Measurements from ENCODE around the gene OR52H1.

Gene OR52H1

DNA sequence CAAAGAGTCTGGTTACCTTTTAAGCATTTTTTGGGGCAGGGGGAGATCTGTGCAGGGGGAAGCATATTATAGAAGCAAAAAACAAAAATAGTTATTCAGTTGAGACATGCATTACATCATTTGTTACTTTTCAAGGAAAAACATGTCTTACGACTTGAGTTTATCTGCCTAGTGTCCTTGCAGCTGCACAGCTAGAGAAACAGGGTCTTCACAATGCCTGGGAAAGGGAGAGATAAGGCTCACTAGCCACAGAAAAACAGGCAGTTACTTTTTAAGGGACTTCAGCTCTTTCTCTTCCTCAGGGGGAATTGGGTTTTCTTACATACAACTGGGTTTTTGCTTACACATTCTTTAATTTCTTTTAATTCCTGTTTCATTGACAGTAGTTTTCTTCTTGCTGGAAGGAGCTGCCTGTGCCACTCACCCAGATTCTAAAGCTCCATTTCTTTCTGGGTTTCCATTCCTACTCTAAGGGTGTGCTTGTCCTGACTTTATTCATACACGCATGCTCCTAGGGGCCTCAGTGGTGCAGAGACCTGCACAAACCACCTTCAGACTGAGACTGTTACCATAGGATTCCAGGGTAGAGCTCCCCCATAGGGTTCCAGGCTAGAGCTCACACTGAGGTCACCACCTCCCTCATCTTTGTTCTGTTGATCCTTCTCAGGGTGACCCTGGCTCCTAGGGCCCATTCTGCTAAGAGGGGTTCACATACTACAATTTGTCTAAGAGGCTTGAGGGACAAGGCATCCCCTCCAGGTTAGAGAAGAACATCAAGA is 17.1 kb downstream of the OR52H1 start:
- no peak for DNase-seq

DNA sequence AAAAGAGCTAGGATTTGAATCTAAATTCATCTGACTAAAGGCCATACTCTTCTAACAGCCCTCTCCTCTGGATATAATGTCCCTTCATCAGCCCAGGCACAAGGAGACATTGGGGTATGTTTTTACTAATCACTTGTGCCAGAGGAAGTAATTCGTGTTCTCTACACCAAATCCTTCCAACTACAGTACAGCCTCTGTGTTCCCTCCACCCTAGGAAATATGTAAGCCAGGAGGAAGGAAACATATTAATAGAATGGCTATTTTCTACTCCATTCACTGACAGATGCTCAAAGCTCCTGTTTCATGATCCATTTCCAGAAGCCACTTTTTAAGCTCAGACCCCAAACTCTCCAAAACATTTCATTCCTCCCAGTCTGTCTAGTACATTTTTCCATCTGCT is 19.8 kb downstream of the OR52H1 start:
- DNase-seq: no peak

DNA sequence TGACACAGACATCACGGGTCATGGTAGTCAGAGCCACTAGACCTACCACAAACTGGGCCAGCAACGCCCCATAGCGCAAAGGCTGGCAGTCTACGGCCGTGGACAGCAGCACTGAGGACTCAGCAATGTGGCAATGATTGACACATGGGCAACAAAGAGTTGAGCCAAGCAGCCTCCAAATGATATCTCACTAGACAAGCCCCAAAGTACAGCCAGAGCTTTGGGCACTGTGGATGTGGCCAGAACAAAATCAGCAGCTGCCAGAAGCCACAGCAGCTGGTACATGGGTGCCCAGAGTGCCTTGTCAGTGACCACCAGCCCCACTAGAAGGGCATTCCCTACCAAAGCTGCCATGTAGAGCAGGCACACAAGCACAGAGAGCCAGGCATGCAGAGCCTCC is 20.6 kb downstream of the OR52H1 start:
- DNase-seq: no peak

DNA sequence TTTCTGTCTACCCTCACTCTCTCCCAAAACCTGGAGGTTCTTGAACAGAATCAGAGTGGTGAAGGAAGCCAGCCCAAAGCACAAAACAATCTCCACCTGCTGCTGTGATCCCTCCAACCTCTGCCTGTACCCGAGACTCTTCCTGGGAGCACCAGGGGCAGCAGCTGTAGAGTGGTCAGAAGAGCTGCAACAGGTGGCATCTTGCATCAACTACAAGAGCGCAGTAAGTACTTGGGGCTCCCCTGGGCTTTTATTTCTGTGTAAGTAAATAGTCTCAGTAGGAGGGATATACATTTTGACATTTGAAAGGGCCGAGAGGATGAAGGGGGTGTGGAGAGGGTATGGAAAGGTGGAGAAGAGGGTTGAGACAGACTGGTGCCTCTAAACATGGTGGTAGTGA is 23.6 kb downstream of the OR52H1 start:
- no peak for DNase-seq

DNA sequence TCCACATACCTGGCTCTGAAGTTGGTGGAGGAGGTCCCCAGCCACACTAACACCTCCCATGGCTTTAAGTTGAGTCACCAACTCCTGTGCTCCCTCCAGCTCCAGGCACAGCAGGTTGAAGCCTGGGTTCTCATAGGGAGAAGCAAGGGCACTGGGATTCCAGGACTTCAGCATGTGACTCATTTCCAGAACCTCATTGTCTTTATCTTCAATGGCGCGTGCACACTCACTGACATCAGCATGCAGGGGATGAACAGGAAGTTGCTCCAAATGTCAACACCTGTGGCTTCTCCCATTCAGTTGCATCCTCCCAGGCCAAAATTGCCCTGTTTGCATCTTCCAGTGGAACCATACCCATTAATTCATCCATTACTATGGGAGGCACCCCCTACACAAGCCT is 26.0 kb downstream of the OR52H1 start:
- DNase-seq: no peak

DNA sequence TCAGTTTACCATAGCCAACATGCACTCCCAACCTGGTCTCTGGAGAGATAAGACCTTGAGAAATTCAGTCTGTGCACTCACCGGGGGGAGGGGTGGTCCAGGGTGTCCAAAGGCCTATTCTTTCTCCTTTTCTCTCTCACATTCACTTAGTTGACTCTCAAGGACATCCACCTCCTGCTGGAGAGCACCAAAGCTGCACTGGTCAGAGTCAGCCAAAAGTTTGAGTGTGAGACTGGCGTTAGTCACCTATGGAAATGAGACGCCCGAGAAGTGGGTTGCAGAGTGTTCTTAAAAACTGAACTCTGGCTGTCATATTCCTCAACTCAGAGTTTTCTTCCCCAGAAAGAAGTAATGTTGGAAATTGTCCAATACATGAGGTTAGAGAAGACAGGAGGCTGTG is 26.8 kb downstream of the OR52H1 start:
- no peak for DNase-seq

DNA sequence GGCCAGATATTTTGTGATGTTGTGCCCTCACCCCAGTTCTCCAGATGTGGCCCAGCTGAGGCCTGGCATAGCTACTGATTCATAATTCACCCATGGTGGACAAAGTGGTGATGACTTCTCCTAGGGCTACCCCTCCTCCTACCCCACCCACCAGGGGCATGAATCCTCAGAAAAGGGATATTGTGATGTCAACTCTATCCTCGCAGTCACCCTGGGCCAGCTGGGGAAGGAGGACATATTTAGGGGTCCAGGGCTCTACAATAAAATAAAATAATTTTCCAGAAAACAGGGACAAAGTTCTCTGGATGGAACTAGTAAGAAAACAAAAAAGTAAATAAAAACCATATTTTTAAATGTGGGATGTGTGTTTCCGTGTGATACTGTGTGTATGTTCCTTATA is 31.7 kb downstream of the OR52H1 start, which contains the start of gene UBQLNL:
UBQLNL (minus strand) TSS at position 101 of the 400 bp plus-strand sequence. CDS start 258 bp downstream, outside the sequence.
- DNase-seq: no peak

DNA sequence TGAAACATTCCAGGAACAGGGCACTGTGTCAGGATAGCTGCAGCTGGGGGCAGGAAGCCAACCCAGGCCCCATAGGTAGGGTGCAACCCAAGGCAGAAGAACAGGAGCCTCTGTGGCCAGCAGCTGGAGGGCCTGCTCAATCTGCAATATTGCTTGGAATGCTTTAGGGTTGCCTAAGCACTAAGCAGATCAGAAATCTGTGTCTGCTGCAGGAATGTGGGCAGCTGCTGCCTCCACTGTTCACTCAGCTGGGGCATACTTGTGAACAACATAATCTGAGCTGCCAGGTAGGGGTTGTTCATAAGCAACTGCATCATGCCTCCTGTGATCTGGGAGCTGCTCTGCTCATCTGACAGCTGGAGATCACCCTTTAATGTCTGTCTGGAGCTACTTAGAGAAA is 33.5 kb downstream of the OR52H1 start:
- no peak for DNase-seq

DNA sequence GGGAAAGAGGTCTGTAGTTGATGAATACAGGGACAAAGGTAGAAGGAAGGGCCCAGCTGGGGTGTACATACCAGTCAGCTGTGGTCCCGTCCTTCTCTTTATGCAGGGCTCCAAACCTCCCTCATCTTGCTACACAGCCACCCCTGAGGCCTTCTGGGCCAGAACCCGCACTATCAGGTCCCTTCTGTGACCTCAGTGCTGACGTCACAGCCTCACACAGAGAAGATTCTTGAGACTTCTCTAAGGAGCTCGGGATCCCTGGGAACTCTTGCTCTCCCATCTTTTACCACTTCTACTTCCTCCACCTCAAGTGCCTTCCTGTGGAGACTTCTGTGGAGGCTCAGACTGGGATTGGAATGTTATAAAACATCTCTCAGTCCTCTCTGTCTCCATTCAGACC is 38.5 kb downstream of the OR52H1 start, which contains the start of gene UBQLN3:
UBQLN3 (minus strand) TSS at position 155 of the 400 bp plus-strand sequence. CDS start 399 bp downstream, outside the sequence.
- no peak for DNase-seq

DNA sequence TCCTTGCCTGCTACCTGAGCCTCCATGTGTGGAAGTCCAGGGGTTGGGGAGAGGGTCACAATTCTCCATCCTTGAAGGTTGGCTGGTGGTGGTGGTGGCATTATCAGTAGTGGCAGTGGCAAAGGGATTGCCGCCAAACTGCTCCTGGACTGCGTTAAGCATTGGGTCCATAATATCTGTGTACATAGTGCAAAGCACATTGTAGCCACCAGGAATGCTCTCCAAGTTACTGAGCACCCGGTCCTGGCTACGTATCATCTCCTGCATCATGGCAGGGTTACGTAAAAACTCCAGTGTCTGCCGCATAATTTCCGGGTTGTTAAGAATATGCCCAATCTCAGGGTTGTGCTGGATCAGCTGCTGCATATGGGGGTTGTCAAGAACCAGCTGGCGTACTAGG is 39.7 kb downstream of the OR52H1 start:
- DNase-seq: no peak

DNA sequence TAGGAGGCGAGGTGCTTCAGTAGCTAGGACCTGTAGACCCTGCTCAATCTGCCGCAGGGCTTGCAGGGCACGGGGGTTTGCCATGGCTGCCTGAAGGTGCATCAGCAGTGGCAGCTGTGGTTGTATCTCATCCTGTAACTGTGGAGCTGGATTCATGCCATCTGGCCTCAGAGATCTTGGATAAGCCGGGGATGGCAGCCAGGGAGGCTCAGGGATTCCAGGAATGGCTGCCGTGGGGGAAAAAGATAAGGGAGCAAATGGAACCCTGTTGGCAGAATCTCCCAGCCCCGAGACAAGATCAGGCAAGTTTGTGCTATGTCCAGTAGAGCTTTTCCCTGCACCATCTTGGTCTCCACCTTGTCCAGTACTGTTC is 40.4 kb downstream of the OR52H1 start:
- peak; percentile 88 for DNase-seq

DNA sequence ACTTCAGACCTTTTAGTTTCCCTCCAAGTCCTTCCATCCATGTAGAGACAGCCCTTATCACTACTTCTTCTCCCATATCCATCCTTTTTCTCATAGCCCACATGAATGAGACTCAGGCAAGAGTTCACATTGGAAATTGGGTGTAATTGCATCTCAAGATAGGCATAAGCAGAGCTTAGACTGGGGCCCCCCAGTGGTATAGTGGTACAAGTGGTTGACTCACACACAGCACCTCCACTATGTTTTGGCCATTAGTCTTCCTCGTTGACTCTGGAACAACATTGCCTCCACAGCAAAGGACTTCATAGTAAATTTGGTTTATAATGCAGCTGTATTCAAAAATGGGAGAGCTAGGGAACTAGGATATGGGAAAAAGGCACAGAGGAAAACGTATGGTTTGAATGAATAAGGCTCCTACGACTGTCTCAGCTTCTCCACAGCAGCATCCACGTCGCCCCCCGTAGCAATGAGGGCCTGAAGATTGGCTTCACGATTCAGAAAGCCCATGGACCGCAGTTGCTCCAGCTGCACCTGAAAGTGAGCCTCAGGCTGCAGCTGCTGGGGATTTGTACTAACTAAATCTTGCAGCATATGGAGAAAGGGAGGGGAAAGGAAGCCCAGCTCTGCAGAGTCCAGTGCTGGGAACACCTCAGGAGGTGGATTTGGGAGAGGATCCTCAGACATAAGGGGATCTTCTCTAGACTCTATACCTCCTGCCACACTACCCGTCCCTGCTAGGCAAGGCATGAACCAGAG is 41.0 kb downstream of the OR52H1 start:
- DNase-seq: peak; percentile 90

DNA sequence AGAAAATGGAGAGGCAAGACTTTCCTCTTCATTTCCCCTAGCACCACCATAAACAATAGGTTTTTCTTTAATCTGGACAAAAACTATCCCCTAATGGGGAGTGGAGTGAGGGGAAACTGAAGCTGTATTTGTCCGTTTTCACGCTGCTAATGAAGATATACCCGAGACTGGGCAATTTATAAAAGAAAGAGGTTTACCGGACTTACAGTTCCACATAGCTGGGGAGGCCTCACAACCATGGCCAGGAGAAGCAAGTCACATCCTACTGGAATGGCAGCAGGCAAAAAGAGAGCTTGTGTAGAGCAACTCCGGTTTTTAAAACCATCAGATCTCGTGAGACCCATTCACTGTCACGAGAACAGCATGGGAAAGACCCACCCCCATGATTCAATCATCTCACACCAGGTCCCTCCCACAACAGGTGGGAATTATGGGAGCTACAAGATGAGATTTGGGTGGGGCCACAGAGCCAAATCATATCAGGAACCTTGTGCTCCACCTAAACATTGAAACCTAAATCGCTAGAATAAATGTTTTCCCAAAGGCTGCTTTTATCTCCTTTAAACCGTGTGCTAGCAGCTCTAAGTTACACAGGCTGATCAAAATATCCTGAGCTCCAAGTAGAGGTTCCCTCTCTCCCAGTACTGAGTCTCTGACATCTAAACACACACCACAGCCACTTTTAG is 42.8 kb downstream of the OR52H1 start:
- no peak for DNase-seq

DNA sequence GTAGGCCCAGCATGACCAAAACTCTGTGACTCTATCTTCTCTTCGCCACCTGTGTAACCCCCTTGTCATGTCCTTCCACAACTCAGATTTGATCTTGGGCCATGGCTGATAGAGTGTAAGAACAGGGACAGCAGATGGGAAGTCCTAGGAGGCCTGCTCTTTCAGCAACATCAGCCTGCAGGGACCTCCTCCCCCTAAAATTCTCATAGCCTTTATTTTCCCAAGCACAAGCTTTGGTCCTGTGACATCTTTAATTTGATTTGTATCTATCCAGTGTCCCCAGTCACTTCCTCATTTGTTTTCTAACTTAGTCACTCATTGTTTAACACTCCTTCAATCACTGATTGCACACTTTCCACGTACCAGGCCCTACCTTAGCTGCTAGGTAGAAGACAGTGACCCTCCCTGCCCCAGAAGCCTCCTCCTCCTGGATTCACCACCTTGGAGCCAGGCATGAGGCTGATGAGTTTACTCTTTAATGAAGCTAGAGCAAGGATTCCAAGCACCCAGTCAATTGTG is 43.9 kb downstream of the OR52H1 start:
- peak; percentile 11 for DNase-seq

DNA sequence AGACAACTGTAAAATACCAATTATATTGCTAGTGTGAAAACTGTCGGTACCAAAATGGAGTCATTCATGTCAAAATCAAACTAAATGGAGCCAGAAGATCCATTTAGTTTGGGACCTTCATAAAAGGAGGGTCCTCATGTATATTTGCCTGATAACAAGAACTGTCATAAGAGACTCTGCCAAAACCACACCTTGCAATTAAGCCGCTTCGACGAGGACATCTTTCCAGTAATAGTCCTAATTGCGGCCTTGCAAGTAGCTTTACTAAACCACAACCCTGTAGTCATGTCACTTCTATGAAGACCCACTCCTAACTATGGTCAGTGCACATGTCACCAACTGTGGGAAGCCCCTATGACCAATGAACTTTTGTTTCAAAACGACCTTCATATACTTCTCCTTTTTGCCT is 47.9 kb downstream of the OR52H1 start:
- no peak for DNase-seq

DNA sequence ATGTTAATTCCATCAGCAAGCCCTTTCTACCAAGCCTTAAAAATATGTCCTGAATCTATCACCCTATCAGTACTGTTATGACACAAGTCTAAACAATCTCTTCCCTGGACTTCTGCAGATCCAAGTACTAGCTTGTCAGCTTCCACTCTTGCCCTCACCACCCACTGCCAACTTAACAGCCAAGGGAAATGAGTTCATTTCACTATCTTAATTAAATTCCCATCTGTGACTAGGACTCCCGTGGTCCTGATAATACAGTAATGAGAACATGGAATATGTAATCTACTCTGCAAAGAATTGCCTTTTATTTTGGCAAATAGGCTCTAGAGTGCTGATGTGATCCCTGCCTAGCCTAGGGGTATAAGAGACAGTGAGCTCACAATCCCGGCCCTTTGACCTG is 48.7 kb downstream of the OR52H1 start:
- DNase-seq: no peak
